Activated CD4-positive, alpha-beta memory T cell treated with anti-CD3 and anti-CD28 coated beads, Interleukin-2, amount 10 ng/mL, durations not matched to agents 7 days and 5 days (primary cell): Measurements from ENCODE around the gene MAMDC2. TPM values are rescaled to one million over a fixed set of nuclear protein-coding genes. Genes with fewer than 3 reads are reported as not detected.
"Not testable (repeated sequence)": the region's sequence is repeated elsewhere in the genome, so short reads cannot be mapped to it uniquely, and the experiment has no call there.

Source experiments
- CTCF ChIA-PET: fragments of 350-600 bp; sonication (Branson Sonifier 250); formaldehyde crosslinking; loops from one replicate; lab custom pipeline; 2021; ENCODE audit warnings: antibody characterized with exemption, inconsistent platforms; lab: Charles Lee
- POLR2A ChIA-PET: fragments of 350-600 bp; sonication (Branson Sonifier 250); formaldehyde crosslinking; loops from one replicate; lab custom pipeline; 2021; ENCODE audit warnings: antibody characterized with exemption; lab: Charles Lee
- DNase-seq: peaks from one replicate; pipeline ENCODE4 v3.0.0-alpha.2; 2020
- H3K27ac Mint-ChIP-seq: one replicate; pipeline ENCODE4 v1.8.0; 2021; ENCODE audit warnings: mild to moderate bottlenecking, mixed read lengths
- H3K27me3 Mint-ChIP-seq: one replicate; pipeline ENCODE4 v1.8.0; 2021; ENCODE audit warnings: mixed read lengths
- H3K36me3 Mint-ChIP-seq: one replicate; pipeline ENCODE4 v1.8.0; 2021; ENCODE audit warnings: low read depth, mixed read lengths
- H3K4me1 Mint-ChIP-seq: one replicate; pipeline ENCODE4 v1.8.0; 2021; ENCODE audit warnings: mixed read lengths
- H3K4me3 Mint-ChIP-seq: one replicate; pipeline ENCODE4 v1.8.0; 2021; ENCODE audit warnings: mild to moderate bottlenecking, mixed read lengths
- H3K9me3 Mint-ChIP-seq: one replicate; pipeline ENCODE4 v1.8.0; 2021; ENCODE audit warnings: mixed read lengths
- total RNA-seq, 2 experiments: library from RNA; stranded (reverse); gene quantifications; one replicate each; pipeline ENCODE4 v1.2.3, GENCODE V29; 2021

MAMDC2 gene
- total RNA-seq, 2 experiments from 2014 or later: 0.05 TPM; not detected in 1

DNA sequence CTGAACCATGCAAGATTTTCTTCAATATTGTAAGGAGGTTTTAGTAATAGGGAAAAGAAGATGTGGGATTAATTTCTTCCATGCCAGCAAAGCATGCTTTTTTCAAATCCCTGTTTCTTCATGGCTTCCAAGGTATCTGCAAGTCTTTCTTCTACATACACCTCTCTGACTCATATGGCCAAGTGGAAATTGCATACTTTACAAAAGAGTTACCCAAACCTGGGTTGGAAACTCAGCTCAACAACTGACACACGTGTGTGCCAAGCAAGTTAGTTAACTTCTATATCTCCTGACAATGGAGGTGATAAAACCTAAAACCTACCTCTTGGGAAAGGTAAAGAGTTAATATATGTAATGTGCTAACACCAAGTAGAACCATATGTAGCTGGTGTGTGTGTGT is 28.5 kb upstream of the MAMDC2 start:
- DNase-seq: no peak
- peaks cover 8% of the 10 kb centered on the region for H3K27me3 Mint-ChIP-seq
- H3K36me3 Mint-ChIP-seq: no peaks in the 10 kb centered on the region
- no peaks in the 10 kb centered on the region for H3K4me1 Mint-ChIP-seq
- H3K27ac Mint-ChIP-seq: no peak overlapping the region
- H3K4me3 Mint-ChIP-seq: no peak overlapping the region
- ChIA-PET POLR2A (no interaction called here), CTCF (no interaction called here)
- H3K9me3 Mint-ChIP-seq: no peaks in the 10 kb centered on the region

DNA sequence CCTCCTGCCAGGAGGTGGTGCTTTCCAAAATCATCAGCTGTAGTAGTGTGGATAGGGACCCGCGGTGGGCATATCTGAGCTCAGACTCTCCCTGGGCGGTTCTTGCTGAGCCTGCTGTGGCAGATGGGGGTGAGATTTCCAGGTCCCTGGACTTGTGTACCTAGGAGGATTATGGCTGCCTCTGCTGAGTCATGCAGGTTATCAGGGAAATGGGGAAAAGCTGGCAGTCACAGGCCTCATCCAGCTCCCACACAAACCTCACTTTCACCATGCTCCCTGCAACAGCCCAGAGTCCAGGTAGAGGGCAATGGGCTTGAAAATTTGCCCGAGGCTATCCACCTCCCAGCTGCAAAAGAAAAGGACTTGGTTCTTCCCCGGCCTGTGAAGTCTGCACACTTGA is 23.4 kb upstream of the MAMDC2 start:
- Mint-ChIP-seq H3K9me3 (no peaks in the 10 kb centered on the region), H3K27ac (no peak overlapping the region), H3K36me3 (no peaks in the 10 kb centered on the region), H3K4me1 (no peaks in the 10 kb centered on the region), H3K27me3 (peaks cover 10% of the 10 kb centered on the region), H3K4me3 (no peak overlapping the region)
- ChIA-PET CTCF (no interaction called here), POLR2A (no interaction called here)
- no peak for DNase-seq

DNA sequence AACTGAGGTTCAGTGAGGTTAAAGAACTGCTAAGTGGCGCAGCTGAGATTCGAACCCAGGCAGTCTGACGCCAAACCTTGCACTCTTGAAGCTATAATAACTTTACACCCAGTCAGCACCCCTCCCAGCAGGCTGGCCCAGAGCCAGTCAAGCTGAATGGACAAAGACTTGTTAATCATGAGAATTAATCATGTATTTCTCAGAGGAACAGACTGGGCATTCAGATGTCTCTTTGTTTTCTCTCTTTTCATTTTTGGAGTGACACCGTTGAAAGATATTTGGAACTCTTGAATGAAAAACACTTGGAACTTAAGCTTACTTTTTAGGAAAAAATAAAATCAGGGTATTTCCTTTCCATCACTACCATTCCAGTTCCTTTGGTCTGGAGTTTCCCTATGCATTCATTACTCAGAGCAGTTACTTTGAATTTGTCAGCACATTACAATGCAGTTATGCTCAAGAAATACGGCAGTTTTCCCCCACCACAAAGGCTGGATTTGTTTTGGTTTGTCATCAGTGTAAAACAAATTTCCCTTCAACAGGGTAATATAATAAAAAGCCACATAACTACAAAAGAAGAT is 22.6 kb upstream of the MAMDC2 start:
- Mint-ChIP-seq H3K4me3 (no peak overlapping the region), H3K27ac (no peak overlapping the region), H3K27me3 (peaks cover 10% of the 10 kb centered on the region), H3K4me1 (no peaks in the 10 kb centered on the region), H3K9me3 (no peaks in the 10 kb centered on the region), H3K36me3 (no peaks in the 10 kb centered on the region)
- DNase-seq: no peak
- ChIA-PET POLR2A (no interaction called here), CTCF (no interaction called here)

DNA sequence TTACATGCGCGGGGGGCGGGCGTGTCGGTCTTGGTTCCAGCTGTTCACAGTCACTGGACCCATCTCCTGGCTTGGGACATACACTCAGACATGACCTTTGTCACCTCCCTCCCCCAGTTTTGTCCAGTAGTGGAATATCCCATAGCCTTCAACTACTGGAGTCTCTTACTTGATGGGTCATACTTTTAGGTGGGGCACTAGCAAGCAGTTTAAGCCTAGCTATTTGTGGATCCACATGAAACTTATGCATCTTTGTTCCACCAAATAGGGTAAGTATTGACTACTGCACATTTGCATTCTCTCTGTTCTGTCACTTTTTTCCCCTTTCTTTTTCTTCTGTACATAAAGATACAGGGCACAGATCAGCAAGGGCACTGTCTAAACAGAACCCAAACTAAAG is 15.4 kb upstream of the MAMDC2 start:
- no peak overlapping the region for H3K4me3 Mint-ChIP-seq
- no peaks in the 10 kb centered on the region for H3K4me1 Mint-ChIP-seq
- ChIA-PET CTCF (no interaction called here), POLR2A (no interaction called here)
- peaks cover 13% of the 10 kb centered on the region for H3K27me3 Mint-ChIP-seq
- H3K27ac Mint-ChIP-seq: no peak overlapping the region
- DNase-seq: no peak
- H3K36me3 Mint-ChIP-seq: no peaks in the 10 kb centered on the region
- no peaks in the 10 kb centered on the region for H3K9me3 Mint-ChIP-seq

DNA sequence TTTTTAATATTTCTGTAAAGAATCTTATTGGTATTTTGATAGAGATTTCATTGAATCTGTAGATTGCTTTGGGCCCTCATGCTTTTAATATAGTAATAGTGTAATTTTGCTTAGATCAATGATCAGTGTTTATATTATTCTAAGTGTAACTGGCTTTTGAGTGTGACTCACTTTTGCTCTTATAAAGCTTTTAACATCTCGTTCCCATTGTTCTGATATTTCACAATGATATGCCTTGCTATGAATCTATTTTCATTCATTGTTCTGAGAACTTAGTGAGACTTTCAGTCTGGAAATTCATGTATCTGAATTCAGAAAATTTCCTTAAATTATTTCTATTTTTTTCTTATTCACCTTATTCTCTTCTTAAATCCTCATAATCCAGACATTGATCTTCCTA is 13.5 kb upstream of the MAMDC2 start:
- Mint-ChIP-seq H3K9me3 (no peaks in the 10 kb centered on the region), H3K27ac (no peak overlapping the region), H3K4me1 (no peaks in the 10 kb centered on the region), H3K27me3 (peaks cover 10% of the 10 kb centered on the region), H3K36me3 (no peaks in the 10 kb centered on the region), H3K4me3 (no peak overlapping the region)
- no peak for DNase-seq
- ChIA-PET CTCF (interaction anchor here (1.6 kb wide), 1 partner anchor 81 kb away, joined by 4 read pairs; no protein-coding TSS in a partner anchor), POLR2A (no interaction called here)

DNA sequence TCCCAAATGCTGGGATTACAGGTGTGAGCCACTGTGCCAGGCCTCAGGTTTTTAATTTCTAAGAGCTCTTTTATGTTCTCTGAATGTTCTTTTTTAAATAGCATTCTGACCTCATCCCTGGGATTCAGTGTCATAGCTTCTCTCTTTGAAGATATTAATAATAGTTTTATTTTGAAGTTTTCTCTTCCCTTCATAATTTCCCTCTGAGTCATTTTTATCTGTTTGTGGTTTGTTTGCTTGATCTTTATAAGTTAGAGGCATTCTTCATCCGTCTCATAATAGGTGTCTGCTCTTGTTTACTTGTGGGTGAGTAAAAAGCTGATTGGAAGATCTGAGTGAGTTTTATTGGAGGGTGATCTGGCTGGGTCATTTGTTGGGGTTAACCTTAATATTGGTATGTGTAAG is 12.5 kb upstream of the MAMDC2 start:
- no peak overlapping the region for H3K27ac Mint-ChIP-seq
- H3K36me3 Mint-ChIP-seq: no peaks in the 10 kb centered on the region
- CTCF ChIA-PET: interaction anchor here (1.6 kb wide), 1 partner anchor 80 kb away, joined by 4 read pairs; no protein-coding TSS in a partner anchor

DNA sequence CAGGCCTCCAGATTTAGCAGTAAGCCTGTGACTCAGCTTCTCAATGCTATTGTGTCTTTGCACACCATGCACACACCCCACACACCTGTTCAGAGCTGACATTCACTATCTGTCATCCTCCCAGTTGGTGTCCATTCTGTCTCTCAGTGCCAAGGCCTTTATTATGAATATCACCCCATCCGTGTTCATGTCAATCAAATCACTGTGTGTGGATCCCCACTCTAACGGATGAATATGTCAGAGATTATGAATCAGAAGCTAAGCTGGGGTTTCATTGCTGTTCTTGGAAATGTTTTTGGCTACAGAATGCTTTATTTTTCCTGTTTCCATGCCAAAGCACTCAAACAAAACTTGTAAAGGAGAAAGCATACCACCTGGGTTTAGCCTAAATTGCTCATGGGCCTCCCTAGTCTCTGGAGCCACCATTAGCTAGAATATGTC is 9.4 kb upstream of the MAMDC2 start:
- H3K4me1 Mint-ChIP-seq: no peaks in the 10 kb centered on the region
- peaks cover 12% of the 10 kb centered on the region for H3K27me3 Mint-ChIP-seq
- no peaks in the 10 kb centered on the region for H3K36me3 Mint-ChIP-seq
- CTCF ChIA-PET: no interaction called here
- no peak for DNase-seq
- H3K9me3 Mint-ChIP-seq: peaks cover 4% of the 10 kb centered on the region
- H3K4me3 Mint-ChIP-seq: no peak overlapping the region
- POLR2A ChIA-PET: no interaction called here
- H3K27ac Mint-ChIP-seq: no peak overlapping the region

More for the DNA sequence above, 12.5 kb upstream of the MAMDC2 start:
- H3K4me1 Mint-ChIP-seq: no peaks in the 10 kb centered on the region
- H3K9me3 Mint-ChIP-seq: no peaks in the 10 kb centered on the region
- H3K27me3 Mint-ChIP-seq: peaks cover 10% of the 10 kb centered on the region
- POLR2A ChIA-PET: no interaction called here
- no peak overlapping the region for H3K4me3 Mint-ChIP-seq
- no peak for DNase-seq

DNA sequence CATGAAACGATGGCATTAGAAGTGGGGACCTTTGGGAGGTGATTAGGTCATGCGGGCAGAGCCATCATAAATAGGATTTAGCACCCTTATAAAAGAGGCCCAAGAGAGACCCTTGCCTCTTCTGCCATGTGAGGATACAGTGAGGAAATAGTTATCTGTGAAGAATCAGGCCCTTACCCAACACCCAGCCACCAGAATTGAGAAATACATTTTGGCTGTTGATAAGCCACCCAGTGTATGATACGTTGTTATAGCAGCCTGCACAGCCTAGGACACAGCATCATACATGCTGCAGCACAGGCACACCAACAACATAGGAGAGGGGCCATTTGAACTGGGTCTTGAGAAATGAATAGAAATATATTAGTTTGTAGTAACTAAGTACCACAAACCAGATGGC is 8.0 kb upstream of the MAMDC2 start:
- DNase-seq: no peak

DNA sequence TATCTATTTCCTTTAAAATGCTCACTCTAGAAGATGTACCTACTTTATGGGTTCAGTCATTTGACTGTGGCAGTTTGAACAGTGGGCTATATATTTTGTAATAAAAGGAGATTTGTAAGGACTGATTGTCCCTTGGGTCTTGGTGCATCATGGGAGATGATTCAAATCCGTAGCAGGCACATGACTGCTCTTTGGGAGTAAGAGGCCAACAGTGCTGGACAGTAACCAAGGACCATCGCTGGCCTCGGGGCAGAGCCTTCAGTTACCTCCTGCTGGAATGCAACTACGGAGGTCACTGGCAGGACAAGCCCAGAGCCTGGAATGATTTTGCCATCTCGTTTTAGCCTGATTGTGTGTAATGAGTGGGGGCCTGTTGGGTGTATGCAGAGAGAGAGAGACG is 7.0 kb upstream of the MAMDC2 start:
- no peak for DNase-seq
- Mint-ChIP-seq H3K27ac (no peak overlapping the region), H3K9me3 (peaks cover 4% of the 10 kb centered on the region), H3K4me3 (no peak overlapping the region), H3K36me3 (no peaks in the 10 kb centered on the region), H3K27me3 (peaks cover 4% of the 10 kb centered on the region), H3K4me1 (no peaks in the 10 kb centered on the region)
- ChIA-PET POLR2A (no interaction called here), CTCF (no interaction called here)

More for the DNA sequence above, 8.0 kb upstream of the MAMDC2 start:
- POLR2A ChIA-PET: no interaction called here
- CTCF ChIA-PET: no interaction called here
- Mint-ChIP-seq H3K27me3 (peaks cover 6% of the 10 kb centered on the region), H3K4me3 (no peak overlapping the region), H3K4me1 (no peaks in the 10 kb centered on the region), H3K27ac (no peak overlapping the region), H3K9me3 (peaks cover 4% of the 10 kb centered on the region), H3K36me3 (no peaks in the 10 kb centered on the region)

DNA sequence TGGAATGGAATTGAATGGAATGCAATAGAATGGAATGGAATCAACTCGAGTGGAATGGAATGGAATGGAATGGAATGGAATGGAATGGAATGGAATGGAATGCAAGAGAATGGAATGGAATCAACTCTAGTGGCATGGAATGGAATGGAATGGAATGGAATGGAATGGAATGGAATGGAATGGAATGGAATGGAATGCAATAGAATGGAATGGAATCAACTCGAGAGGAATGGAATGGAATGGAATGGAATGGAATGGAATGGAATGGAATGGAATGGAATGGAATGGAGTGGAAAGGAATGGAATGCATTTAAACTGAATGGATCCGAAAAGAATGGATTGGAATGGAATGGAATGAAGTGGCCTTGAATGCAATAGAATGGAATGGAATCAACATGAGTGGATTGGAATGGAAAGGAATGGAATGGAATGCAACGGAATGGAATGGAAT is 5.5 kb upstream of the MAMDC2 start:
- H3K27ac Mint-ChIP-seq, CTCF ChIA-PET, POLR2A ChIA-PET: not testable (repeated sequence)

DNA sequence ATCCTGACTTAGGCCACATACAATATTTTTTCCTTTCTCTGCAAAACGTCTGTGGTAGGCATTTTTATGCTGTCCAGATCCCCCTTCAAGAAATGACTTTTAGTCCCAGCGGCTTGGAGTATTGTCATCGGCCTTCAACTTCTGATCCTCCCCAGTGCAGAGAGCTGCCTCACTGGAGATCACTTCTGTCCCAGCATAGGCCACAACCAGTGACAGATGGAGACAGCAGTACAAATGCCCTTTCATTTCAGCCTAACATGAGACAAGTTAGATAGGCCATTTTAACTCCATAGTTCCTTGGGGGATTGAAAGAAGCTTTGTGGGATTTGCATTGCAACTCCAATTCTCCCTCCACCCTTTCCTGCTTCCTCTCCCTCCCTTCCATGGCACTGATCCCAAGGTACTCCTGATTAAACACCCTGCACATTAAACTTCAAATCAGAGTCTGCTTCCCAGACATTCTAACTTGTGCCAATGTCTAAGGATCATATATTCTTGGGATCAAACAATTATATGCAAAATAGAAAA is 3.2 kb upstream of the MAMDC2 start:
- peaks cover 4% of the 10 kb centered on the region for H3K9me3 Mint-ChIP-seq
- H3K27me3 Mint-ChIP-seq: peaks cover 38% of the 10 kb centered on the region
- CTCF ChIA-PET: no interaction called here

More for the DNA sequence above, 5.5 kb upstream of the MAMDC2 start:
- H3K27me3 Mint-ChIP-seq: peaks cover 19% of the 10 kb centered on the region
- DNase-seq, H3K4me1 Mint-ChIP-seq, H3K36me3 Mint-ChIP-seq, H3K4me3 Mint-ChIP-seq, H3K9me3 Mint-ChIP-seq: not testable (repeated sequence)

DNA sequence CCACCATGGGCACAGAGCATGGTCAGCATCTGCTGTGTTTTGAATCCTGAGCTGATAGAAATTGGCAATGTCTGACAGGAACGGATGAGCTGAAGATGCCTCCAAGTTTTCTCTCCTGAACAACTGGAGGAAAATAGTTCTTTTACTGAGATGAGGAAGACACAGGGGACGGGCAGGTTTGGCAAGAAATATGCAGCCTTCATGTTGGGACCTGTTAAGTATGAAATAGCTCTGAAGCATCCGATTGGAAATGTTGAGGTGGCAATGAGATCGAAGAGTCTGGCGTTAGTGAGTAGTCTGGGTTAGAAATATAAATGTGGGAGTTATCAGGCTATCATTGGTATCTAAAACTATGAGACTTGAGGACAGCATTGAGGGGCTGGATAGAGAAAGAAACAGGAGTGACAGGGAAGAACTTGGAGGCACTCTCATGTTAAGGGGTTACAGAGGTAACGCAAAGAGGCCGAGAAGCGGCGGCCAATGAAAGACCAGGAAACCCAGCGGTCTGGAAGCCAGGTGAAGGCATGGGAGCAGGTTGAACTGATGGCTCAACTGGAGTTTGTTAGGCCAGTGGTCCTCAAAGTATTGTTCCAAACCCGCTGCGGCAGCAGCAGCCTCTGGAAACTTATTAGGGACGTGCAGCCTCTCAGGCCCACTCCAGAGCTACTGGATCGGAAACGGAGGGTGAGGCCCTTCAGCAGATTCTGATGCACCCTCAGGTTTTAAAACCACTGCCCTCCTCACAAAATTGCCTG is 1.0 kb upstream of the MAMDC2 start:
- ChIA-PET POLR2A (no interaction called here), CTCF (interaction anchor here (1.4 kb wide), 1 partner anchor 69 kb away, joined by 6 read pairs; no protein-coding TSS in a partner anchor)
- no peak overlapping the region for H3K27ac Mint-ChIP-seq
- no peak for DNase-seq
- H3K9me3 Mint-ChIP-seq: peaks cover 4% of the 10 kb centered on the region
- no peak overlapping the region for H3K4me3 Mint-ChIP-seq
- H3K4me1 Mint-ChIP-seq: peaks cover 19% of the 10 kb centered on the region
- H3K27me3 Mint-ChIP-seq: peaks cover 47% of the 10 kb centered on the region
- no peaks in the 10 kb centered on the region for H3K36me3 Mint-ChIP-seq

More for the DNA sequence above, 3.2 kb upstream of the MAMDC2 start:
- POLR2A ChIA-PET: no interaction called here
- no peak for DNase-seq
- Mint-ChIP-seq H3K27ac (no peak overlapping the region), H3K36me3 (no peaks in the 10 kb centered on the region), H3K4me3 (no peak overlapping the region), H3K4me1 (peaks cover 9% of the 10 kb centered on the region)

DNA sequence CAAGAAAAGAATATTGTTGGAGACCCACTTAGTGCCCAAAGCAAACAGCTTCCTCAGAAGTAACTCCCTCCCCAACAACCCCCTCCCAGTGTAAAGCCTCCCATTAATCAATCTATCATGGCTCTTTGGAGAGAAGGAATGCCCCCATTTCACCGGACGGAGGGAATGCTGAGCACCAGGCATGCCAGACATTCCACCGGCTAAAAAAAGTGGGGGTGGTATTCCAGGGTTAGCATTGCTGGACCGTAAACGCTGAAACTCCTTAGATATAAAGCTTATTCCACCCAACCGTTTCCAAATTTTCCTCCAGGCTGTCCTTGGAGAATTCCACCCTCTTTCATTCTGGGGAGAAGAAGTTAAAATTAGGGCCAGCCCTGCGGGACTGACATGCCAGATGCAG is 363 bp upstream of the MAMDC2 start:
- DNase-seq: no peak
- POLR2A ChIA-PET: no interaction called here
- H3K4me3 Mint-ChIP-seq: no peak overlapping the region
- CTCF ChIA-PET: interaction anchor here (1.4 kb wide), 1 partner anchor 68 kb away, joined by 6 read pairs; no protein-coding TSS in a partner anchor
- no peaks in the 10 kb centered on the region for H3K36me3 Mint-ChIP-seq
- H3K9me3 Mint-ChIP-seq: peaks cover under 1% of the 10 kb centered on the region
- H3K27me3 Mint-ChIP-seq: peaks cover 49% of the 10 kb centered on the region
- peaks cover 19% of the 10 kb centered on the region for H3K4me1 Mint-ChIP-seq
- no peak overlapping the region for H3K27ac Mint-ChIP-seq
